Fibroblast of mammary gland (primary cell): ENCODE measurements around the gene AUTS2.
A peak's percentile ranks its signal among the peaks of the same experiment; 100 is the strongest.

Experiments
- DNase-seq: peaks from one replicate; pipeline ENCODE4 v3.0.0-alpha.2; 2010; ENCODE audit warnings: low read depth
- H3K4me3 ChIP-seq: 2 replicates; pipeline ENCODE4 v1.5.1; 2011; ENCODE audit warnings: low read depth, mild to moderate bottlenecking, low read length, moderate library complexity; ENCODE audit not compliant: control insufficient read depth
- CTCF ChIP-seq: conservative IDR thresholded peaks from 2 replicates; pipeline ENCODE4 v1.5.1; 2011; ENCODE audit warnings: low read depth, low read length, inconsistent platforms; ENCODE audit not compliant: control insufficient read depth, insufficient read depth

AUTS2 gene

GRCh38 chr7:70775570-70776156, 1177.4 kb downstream of the AUTS2 start:
- DNase-seq = peak; percentile 41
- H3K4me3 ChIP-seq = no peak overlapping the region
- TF ChIP-seq CTCF = peak; percentile 24

- TF ChIP-seq CTCF = no peak
- peak; percentile 68 for DNase-seq
- no peak overlapping the region for H3K4me3 ChIP-seq
These were observed 1178.4 kb downstream of the AUTS2 start for GRCh38 chr7:70776627-70777101.

- H3K4me3 ChIP-seq = no peak overlapping the region
- no peak for DNase-seq
- no peak for TF ChIP-seq CTCF
These were observed 1179.0 kb downstream of the AUTS2 start for GRCh38 chr7:70777251-70777650.

- DNase-seq = no peak
- no peak overlapping the region for H3K4me3 ChIP-seq
- TF ChIP-seq CTCF = no peak
These were observed 1180.3 kb downstream of the AUTS2 start for GRCh38 chr7:70778585-70778984.

- DNase-seq = no peak
- TF ChIP-seq CTCF = no peak
- no peak overlapping the region for H3K4me3 ChIP-seq
These were observed 1181.0 kb downstream of the AUTS2 start for GRCh38 chr7:70779321-70779720.

- DNase-seq = no peak
- no peak overlapping the region for H3K4me3 ChIP-seq
- TF ChIP-seq CTCF = no peak
These were observed 1183.6 kb downstream of the AUTS2 start for GRCh38 chr7:70781922-70782311.

GRCh38 chr7:70782796-70783195, 1184.5 kb downstream of the AUTS2 start:
- DNase-seq = no peak
- no peak for TF ChIP-seq CTCF
- H3K4me3 ChIP-seq = no peak overlapping the region
